GM19238 (cell line): ENCODE results near the gene RRP7A.
A peak's percentile ranks its signal among the peaks of the same experiment; 100 is the strongest.
"Not testable (repeated sequence)": the region's sequence is repeated elsewhere in the genome, so short reads cannot be mapped to it uniquely, and the experiment has no call there.

ENCODE experiments used
- DNase-seq: peaks from one replicate; pipeline ENCODE4 v3.0.0; 2011; ENCODE audit warnings: low spot score; ENCODE audit not compliant: insufficient read length

Gene RRP7A

GRCh38 chr22:42536166-42536565, 16.6 kb upstream of the RRP7A start:
- DNase-seq = no peak

GRCh38 chr22:42535082-42535731, 15.6 kb upstream of the RRP7A start:
- DNase-seq = not testable (repeated sequence)

- DNase-seq = no peak
Measured at GRCh38 chr22:42533638-42533977, 14.0 kb upstream of the RRP7A start.

- DNase-seq = not testable (repeated sequence)
Measured at GRCh38 chr22:42531401-42532084, 11.9 kb upstream of the RRP7A start.

GRCh38 chr22:42529435-42529834, 9.8 kb upstream of the RRP7A start:
- DNase-seq = not testable (repeated sequence)

- no peak for DNase-seq
Measured at GRCh38 chr22:42528591-42529307, 9.2 kb upstream of the RRP7A start.

GRCh38 chr22:42522546-42522945, 3.0 kb upstream of the RRP7A start:
- DNase-seq = no peak

GRCh38 chr22:42521228-42521546, 1.6 kb upstream of the RRP7A start:
- no peak for DNase-seq

- DNase-seq = not testable (repeated sequence)
Measured at GRCh38 chr22:42518638-42519524, 715 bp downstream of the RRP7A start.

- not testable (repeated sequence) for DNase-seq
Measured at GRCh38 chr22:42517103-42517502, 2.5 kb downstream of the RRP7A start.

GRCh38 chr22:42515896-42516295, 3.7 kb downstream of the RRP7A start:
- no peak for DNase-seq

- not testable (repeated sequence) for DNase-seq
Measured at GRCh38 chr22:42515304-42515703, 4.3 kb downstream of the RRP7A start.

- not testable (repeated sequence) for DNase-seq
Measured at GRCh38 chr22:42514331-42514730, 5.3 kb downstream of the RRP7A start.

GRCh38 chr22:42512273-42512990, 7.2 kb downstream of the RRP7A start:
- DNase-seq = not testable (repeated sequence)

- DNase-seq = no peak
Measured at GRCh38 chr22:42511401-42511891, 8.2 kb downstream of the RRP7A start.

- DNase-seq = no peak
Measured at GRCh38 chr22:42509548-42509947, 10.0 kb downstream of the RRP7A start.

GRCh38 chr22:42508975-42509364, 10.6 kb downstream of the RRP7A start:
- not testable (repeated sequence) for DNase-seq

- DNase-seq = not testable (repeated sequence)
Measured at GRCh38 chr22:42508327-42508974, 11.1 kb downstream of the RRP7A start.

GRCh38 chr22:42500836-42501179, 18.8 kb downstream of the RRP7A start:
- DNase-seq = no peak

- DNase-seq = peak; percentile 87
Measured at GRCh38 chr22:42500161-42500835, 19.3 kb downstream of the RRP7A start.
